ENCODE data around the gene CDC27.

CDC27 gene

DNA sequence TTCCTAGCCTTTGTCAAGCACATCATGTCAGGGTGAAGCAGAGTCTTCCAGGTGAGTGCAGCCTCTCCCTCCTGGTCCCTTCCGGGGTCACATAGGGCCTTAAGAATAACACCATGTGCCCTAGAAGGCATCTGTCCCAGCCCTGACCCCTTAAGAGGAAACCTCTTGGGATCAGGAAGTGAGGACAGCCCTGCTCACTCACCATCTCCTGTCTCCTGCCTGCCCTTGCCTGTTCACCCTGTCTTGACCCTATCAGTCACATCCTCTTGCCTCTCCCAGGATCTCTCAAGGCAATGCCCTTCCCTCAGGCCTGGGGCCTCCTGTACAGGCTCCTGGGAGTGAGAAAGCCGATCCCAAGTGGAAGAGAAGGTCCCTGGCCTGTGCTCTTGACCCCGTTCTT lies 33.9 kb upstream of the CDC27 start:
- peaks cover 53% of the 10 kb centered on the region for H3K4me1 ChIP-seq (ENCODE audit: insufficient read depth, low read length, poor library complexity, severe bottlenecking)
- H3K27me3 ChIP-seq (ENCODE audit: insufficient read depth, low read length, poor library complexity, severe bottlenecking), result no peaks in the 10 kb centered on the region
- no peaks in the 10 kb centered on the region; the same call in 1 of the 2 replicates for H3F3A ChIP-seq (ENCODE audit: low read depth)
- TF ChIP-seq, protein P1, sequence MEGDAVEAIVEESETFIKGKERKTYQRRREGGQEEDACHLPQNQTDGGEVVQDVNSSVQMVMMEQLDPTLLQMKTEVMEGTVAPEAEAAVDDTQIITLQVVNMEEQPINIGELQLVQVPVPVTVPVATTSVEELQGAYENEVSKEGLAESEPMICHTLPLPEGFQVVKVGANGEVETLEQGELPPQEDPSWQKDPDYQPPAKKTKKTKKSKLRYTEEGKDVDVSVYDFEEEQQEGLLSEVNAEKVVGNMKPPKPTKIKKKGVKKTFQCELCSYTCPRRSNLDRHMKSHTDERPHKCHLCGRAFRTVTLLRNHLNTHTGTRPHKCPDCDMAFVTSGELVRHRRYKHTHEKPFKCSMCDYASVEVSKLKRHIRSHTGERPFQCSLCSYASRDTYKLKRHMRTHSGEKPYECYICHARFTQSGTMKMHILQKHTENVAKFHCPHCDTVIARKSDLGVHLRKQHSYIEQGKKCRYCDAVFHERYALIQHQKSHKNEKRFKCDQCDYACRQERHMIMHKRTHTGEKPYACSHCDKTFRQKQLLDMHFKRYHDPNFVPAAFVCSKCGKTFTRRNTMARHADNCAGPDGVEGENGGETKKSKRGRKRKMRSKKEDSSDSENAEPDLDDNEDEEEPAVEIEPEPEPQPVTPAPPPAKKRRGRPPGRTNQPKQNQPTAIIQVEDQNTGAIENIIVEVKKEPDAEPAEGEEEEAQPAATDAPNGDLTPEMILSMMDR (conservative IDR thresholded peaks at IDR 0.05; ENCODE audit: low read length), result no peak
- no peak for TF ChIP-seq EZH2phosphoT487 (IDR thresholded peaks at IDR 0.05; ENCODE audit: borderline replicate concordance)
- no peak overlapping the region for H3K4me2 ChIP-seq (ENCODE audit: low read depth, low read length, poor library complexity, severe bottlenecking)
- no peak overlapping the region for H3K4me3 ChIP-seq (ENCODE audit: low read length, poor library complexity, severe bottlenecking)
- no peaks in the 10 kb centered on the region for H4K20me1 ChIP-seq (ENCODE audit: insufficient read depth, low read length, poor library complexity, severe bottlenecking)
- H3K9me2 ChIP-seq (replicated peaks; ENCODE audit: low read depth, low read length), result no peaks in the 10 kb centered on the region
- no peaks in the 10 kb centered on the region; the same call in 1 of the 2 replicates for H3K9me3 ChIP-seq (ENCODE audit: insufficient read depth, low read depth, low read length)
- no peaks in the 10 kb centered on the region for H3K79me2 ChIP-seq (ENCODE audit: insufficient read depth, low read length)
- no peaks in the 10 kb centered on the region for H3K36me3 ChIP-seq (ENCODE audit: insufficient read depth, low read length)
- H2AFZ ChIP-seq (ENCODE audit: low read length), result no peak overlapping the region
- no peak overlapping the region for H3K9ac ChIP-seq (ENCODE audit: low read depth, low read length, poor library complexity, severe bottlenecking)

GRCh38 chr17:47222047-47222446 lies 33.0 kb upstream of the CDC27 start:
- Histone ChIP-seq H2AFZ (ENCODE audit: low read length) (no peak overlapping the region), H3K9ac (ENCODE audit: low read depth, low read length, poor library complexity, severe bottlenecking) (peak overlapping the region; percentile 42), H3K4me1 (ENCODE audit: insufficient read depth, low read length, poor library complexity, severe bottlenecking) (peaks cover 59% of the 10 kb centered on the region), H3K9me3 (ENCODE audit: insufficient read depth, low read depth, low read length) (no peaks in the 10 kb centered on the region; the same call in 1 of the 2 replicates), H3F3A (ENCODE audit: low read depth) (no peaks in the 10 kb centered on the region; the same call in 1 of the 2 replicates), H3K36me3 (ENCODE audit: insufficient read depth, low read length) (no peaks in the 10 kb centered on the region), H4K20me1 (ENCODE audit: insufficient read depth, low read length, poor library complexity, severe bottlenecking) (no peaks in the 10 kb centered on the region), H3K4me3 (ENCODE audit: low read length, poor library complexity, severe bottlenecking) (no peak overlapping the region), H3K79me2 (ENCODE audit: insufficient read depth, low read length) (no peaks in the 10 kb centered on the region), H3K9me2 (replicated peaks; ENCODE audit: low read depth, low read length) (no peaks in the 10 kb centered on the region), H3K4me2 (ENCODE audit: low read depth, low read length, poor library complexity, severe bottlenecking) (peak overlapping the region; percentile 81), H3K27me3 (ENCODE audit: insufficient read depth, low read length, poor library complexity, severe bottlenecking) (no peaks in the 10 kb centered on the region)
- no peak for TF ChIP-seq EZH2phosphoT487 (IDR thresholded peaks at IDR 0.05; ENCODE audit: borderline replicate concordance)
- TF ChIP-seq, protein P1 (conservative IDR thresholded peaks at IDR 0.05; ENCODE audit: low read length), result no peak

DNA sequence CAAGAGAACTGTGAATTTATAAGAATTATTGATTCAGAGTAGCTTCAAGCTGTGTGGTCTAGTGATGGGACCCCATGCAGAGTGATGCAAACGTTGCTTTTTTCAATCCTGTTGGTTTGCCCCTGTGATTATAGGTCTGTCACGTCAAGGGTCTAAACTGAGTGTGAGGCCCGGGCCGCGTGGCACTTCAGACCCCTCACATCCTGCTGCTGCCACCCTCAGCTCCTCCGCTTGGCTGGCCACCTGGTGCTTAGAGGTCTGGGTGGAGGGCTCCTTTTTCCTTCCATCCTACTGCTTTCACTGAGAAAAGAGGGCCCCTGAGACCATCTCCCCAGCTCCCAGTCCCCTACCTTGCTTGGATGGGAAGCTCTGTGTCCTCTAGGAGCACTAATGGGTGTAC lies 32.1 kb upstream of the CDC27 start:
- Histone ChIP-seq H3K79me2 (ENCODE audit: insufficient read depth, low read length) (no peaks in the 10 kb centered on the region), H3F3A (ENCODE audit: low read depth) (no peaks in the 10 kb centered on the region; the same call in 1 of the 2 replicates), H3K9ac (ENCODE audit: low read depth, low read length, poor library complexity, severe bottlenecking) (peak overlapping the region; percentile 42), H3K36me3 (ENCODE audit: insufficient read depth, low read length) (no peaks in the 10 kb centered on the region), H3K4me3 (ENCODE audit: low read length, poor library complexity, severe bottlenecking) (peak overlapping the region; percentile 49), H3K9me3 (ENCODE audit: insufficient read depth, low read depth, low read length) (no peaks in the 10 kb centered on the region; the same call in 1 of the 2 replicates), H3K9me2 (replicated peaks; ENCODE audit: low read depth, low read length) (no peaks in the 10 kb centered on the region), H2AFZ (ENCODE audit: low read length) (no peak overlapping the region), H3K27me3 (ENCODE audit: insufficient read depth, low read length, poor library complexity, severe bottlenecking) (no peaks in the 10 kb centered on the region), H3K4me2 (ENCODE audit: low read depth, low read length, poor library complexity, severe bottlenecking) (peak overlapping the region; percentile 81), H4K20me1 (ENCODE audit: insufficient read depth, low read length, poor library complexity, severe bottlenecking) (no peaks in the 10 kb centered on the region), H3K4me1 (ENCODE audit: insufficient read depth, low read length, poor library complexity, severe bottlenecking) (peaks cover 61% of the 10 kb centered on the region)
- no peak for TF ChIP-seq EZH2phosphoT487 (IDR thresholded peaks at IDR 0.05; ENCODE audit: borderline replicate concordance)
- TF ChIP-seq, protein P1 (conservative IDR thresholded peaks at IDR 0.05; ENCODE audit: low read length), result no peak

Measured in Loucy (cell line).